GM21717 (cell line): ENCODE measurements around the gene CBS.
"Not testable (repeated sequence)": the region's sequence is repeated elsewhere in the genome, so short reads cannot be mapped to it uniquely, and the experiment has no call there.

ENCODE experiments used
- ATAC-seq: cut with Tn5 transposase; IDR thresholded peaks from one replicate; pipeline ENCODE4 v1.9.1; 2021; ENCODE audit warnings: mild to moderate bottlenecking, moderate library complexity; ENCODE audit not compliant: unreplicated experiment

Gene CBS

GRCh38 chr21:43069682-43070081, 6.0 kb downstream of the CBS start:
- not testable (repeated sequence) for ATAC-seq

DNA sequence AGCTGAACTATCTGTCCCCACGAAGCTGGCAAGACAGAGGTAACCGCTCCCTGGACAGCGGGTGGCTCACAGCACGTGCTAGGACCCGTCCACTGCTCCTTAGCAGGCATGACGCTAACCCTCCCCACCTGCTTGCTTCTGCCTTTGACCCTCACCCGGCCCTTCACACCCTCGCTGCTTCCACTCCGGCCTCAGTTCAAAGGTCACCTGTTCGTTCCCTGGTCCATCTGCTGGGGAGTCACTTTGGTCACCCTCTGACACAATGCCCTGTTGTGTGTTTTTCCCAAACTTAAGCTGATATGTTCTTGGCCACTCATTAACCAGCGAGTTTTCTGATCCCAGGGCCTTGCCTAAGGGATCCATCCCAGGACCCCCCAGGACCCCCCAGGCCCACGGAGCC, 7.6 kb downstream of the CBS start:
- not testable (repeated sequence) for ATAC-seq

GRCh38 chr21:43066690-43067089, 8.9 kb downstream of the CBS start:
- ATAC-seq = not testable (repeated sequence)

- not testable (repeated sequence) for ATAC-seq
Measured at GRCh38 chr21:43065991-43066390, 9.6 kb downstream of the CBS start.

- not testable (repeated sequence) for ATAC-seq
Measured at GRCh38 chr21:43064265-43064917, 11.2 kb downstream of the CBS start.

GRCh38 chr21:43062955-43063664, 12.5 kb downstream of the CBS start:
- ATAC-seq = not testable (repeated sequence)

DNA sequence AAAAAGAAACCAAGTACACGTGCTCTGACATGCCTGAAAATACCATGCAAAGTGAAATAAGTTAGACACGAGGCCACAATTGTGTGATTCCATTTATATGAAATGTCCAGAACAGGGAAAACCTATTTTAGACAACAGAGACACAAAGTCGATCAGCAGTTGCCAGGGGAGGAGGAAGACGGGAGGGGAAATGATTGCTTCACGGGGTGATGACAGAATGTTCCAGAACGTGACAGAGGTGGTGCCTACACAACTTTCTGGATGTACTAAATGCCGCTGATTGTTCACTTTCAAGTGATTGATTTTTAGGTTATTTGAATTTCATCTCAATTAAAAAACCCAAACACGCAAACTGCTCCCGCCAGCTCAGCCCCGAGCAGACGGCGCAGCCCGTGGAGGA, 22.5 kb downstream of the CBS start:
- not testable (repeated sequence) for ATAC-seq

DNA sequence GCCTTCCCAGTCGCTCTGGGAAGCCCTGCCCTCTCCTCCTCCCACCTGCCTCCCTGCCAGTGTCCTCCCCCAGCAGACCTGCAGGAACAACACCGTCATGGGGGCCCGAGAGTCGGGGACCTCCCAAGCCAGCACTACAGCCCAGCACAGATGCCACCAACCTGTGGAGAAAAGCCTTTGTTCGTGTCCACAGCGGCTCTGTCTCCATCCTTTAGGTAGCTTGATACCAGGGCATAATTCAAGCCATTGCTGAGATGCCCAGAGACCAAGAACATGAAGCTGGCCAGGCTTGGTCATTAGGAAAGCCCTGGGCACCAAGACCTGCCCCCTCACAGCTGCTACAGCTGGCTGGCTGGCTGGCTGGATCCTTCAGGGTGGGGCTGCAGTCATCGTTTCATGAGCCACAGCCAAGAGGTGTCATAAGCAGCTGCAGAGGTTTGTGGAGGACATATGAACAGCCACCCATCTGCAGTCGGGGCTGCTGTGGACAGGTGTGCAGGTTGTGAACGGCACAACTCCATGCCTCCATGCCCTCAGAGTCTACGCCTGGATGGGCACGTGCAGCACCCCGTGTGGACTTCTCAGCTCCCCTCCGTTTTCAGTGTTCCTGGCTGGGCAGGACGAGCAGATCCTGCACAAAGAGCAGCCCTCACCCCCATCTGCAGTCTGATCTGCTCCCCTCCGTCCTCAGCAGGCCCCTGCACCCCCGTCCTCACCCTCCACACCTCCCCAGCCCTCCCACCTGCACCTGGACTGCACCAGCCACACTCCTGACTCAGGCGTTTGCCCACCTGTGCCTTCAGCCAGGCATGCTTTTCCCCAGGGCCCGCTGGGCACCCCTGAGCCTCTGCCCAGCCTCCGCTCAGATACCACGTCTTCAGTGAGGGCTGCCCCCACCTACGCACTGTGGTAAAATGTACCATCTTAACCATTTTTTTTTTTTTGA, 29.5 kb downstream of the CBS start:
- ATAC-seq = not testable (repeated sequence)

DNA sequence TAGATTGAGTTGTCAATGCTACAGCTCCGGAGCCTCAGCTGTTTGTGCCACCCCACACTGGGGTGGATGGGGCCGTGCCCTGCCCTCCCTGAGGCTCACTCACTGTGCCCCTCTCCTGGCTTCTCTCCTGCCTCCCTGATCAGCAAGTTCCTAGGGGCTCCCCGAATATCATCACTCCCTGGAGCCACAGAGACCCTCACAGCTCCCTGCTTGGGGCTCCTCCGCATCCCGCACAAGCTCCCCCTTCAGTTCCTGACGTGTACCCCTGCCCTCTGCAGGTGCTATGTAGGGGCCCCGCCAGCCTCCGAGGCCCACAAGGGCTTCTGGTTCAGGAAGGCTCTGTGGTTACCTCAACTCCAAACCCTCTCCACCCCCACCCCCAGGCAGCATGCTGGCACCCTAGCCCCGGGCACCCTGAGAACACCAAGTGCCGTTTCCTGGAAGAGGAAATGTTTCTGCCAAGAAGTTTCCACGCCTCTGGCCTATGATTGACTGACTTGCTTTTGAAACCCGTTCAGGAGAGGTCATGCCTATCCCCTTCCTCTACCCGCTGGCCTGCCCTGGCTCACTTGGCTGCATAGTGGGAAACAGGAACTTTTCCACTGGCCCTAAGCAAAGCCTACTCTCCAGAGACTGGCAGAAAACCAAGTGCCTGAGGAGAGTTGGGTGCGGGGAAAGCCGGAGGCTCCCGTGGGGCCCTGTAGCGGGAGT, 30.3 kb downstream of the CBS start:
- ATAC-seq = not testable (repeated sequence)

DNA sequence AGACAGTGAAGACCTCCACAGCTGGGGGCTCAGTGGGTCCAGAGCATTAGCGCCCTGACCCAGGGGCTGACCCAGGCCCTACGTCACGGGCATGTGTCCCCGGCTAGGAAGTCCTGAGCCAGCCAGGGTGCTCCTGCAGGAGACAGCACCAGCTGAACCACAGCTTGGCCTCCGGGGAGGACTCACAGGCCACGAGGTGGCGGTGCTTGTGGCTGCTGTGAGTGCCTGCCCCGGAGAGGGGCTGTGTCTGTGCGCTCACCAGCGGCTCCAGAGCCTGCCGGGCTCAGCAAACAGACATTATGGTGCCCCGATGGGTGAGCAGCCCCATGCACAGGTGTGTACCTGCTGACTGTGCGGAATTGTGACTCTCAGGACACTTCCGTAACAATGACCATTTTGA, 31.1 kb downstream of the CBS start:
- ATAC-seq = not testable (repeated sequence)

DNA sequence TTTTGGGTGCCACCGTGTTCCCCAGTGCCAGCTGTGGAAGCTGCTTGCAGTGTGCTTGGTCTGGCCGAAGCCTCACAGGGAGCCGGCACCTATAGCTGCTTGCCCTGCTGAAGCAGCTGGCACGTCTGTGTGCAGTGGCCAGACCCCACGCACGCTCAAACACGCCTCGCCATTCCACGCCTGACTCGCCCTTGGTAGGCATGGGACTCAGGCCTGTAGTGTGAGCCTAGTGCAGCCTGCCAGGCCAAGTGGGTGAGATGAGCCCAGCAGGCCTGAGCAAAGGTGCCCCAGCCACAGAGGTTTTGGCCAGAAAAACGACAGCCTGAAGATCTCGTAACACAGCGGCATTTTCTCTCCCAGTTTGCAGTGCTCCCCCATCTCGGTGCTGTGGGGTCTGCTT, 32.3 kb downstream of the CBS start:
- not testable (repeated sequence) for ATAC-seq

DNA sequence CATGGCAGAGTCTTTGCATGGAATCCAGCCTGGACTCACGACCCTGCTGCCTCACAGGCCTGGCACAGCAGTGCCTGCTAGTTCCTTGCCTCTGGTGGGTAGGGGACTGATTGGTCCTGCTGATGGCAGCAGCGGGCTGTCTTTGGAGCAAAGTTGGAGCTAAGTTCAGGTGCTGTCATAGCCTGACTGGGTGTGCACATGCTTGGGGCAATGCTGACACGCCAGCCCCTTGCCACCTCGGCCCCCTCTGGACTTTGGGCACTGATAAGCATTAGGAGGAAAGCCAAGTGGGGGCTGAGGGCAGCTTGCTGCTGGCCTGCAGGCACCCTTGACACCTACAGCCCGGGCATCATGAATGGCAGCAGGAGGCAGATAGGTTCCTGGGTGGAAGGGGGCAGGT, 33.5 kb downstream of the CBS start:
- not testable (repeated sequence) for ATAC-seq

- not testable (repeated sequence) for ATAC-seq
Measured at GRCh38 chr21:43038659-43039044, 37.0 kb downstream of the CBS start.

DNA sequence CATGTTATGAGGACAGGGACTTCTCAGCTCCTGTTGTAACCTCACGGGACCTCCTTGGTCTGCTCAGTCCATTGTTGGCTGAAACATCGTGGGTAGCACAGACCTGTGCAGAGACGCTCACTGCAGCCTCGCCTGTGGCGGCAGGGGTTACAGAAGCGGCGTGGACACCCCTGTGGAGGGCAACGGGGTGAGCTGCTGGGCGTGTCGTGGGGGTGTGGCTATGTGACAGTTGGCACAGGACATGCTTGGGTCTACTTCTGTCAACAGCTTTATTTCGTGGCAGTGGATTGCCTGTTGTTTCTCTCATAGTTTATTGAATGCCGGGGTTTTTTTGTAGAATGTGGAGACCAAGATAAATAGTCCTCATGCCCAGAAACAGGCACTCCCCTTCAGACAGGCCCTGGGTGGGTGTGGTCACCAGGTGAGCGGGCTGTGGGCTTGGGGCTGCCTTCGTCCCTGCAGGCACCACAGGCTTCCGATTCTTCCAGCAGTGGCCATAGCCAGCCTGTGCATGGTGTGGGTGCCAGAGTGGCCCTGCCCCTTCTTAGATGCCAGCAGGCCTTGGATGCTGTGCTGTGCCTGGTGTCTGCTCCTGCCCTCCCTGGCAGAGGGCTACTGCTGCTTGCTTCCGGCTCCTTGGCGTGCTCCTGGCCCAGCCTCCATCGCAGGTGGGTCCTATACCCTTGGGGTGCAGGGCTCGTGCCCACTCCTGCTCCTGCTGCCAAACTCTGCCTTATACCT, 37.5 kb downstream of the CBS start:
- ATAC-seq = not testable (repeated sequence)

DNA sequence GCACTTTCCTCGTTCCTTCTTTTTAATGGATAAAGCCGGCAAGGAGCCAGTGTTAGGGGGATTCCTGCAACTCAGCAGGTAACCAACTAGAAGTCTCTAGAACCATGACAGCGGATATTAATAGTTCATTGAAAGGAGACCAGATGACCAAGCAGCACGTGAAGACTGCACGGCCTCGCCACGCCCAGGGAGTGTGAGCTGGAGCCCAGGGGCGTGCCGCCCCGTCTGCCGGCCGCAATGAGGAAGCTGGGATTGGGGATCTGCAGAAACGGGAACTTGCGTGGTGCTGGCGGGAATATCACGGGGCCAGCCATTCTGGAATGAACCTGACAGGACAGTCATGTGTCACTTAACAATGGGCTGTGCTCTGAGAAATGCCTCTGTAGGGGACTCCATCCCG, 38.7 kb downstream of the CBS start:
- ATAC-seq = not testable (repeated sequence)

GRCh38 chr21:43034826-43035225, 40.8 kb downstream of the CBS start:
- ATAC-seq = no peak

- ATAC-seq = no peak
Measured at GRCh38 chr21:43034101-43034500, 41.5 kb downstream of the CBS start.

GRCh38 chr21:43031121-43031619, 44.5 kb downstream of the CBS start:
- ATAC-seq = no peak

DNA sequence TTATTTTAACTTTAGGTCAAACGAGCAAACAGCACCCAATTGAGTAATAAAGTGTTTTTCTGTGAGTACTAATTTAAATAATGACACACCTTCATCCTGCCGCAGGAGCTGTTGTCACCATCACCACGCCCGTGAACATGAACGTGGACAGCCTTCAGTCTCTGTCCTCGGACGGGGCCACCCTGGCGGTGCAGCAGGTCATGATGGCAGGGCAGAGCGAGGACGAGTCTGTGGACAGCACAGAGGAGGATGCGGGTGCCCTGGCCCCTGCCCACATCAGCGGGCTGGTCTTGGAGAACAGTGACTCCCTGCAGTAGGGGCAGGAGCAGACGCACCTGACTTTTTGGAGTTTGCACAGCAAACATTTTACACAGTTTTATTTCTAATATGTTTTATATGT, 45.9 kb downstream of the CBS start:
- no peak for ATAC-seq
